Neural cell (in vitro differentiated cells): ENCODE results near the gene SEPTIN8.

Source experiments
- RAD21 ChIP-seq: fragments of 450-650 bp; conservative IDR thresholded peaks from 2 replicates; pipeline ENCODE4 v1.6.1; 2014; ENCODE audit warnings: antibody characterized with exemption, mild to moderate bottlenecking, moderate library complexity
- TF ChIP-seq, protein P1 (sequence below): fragments of 450-650 bp; IDR thresholded peaks from 2 replicates; pipeline ENCODE4 v1.5.1; 2014; ENCODE audit warnings: antibody characterized with exemption, mild to moderate bottlenecking, moderate library complexity; ENCODE audit not compliant: poor library complexity, severe bottlenecking

DNA sequence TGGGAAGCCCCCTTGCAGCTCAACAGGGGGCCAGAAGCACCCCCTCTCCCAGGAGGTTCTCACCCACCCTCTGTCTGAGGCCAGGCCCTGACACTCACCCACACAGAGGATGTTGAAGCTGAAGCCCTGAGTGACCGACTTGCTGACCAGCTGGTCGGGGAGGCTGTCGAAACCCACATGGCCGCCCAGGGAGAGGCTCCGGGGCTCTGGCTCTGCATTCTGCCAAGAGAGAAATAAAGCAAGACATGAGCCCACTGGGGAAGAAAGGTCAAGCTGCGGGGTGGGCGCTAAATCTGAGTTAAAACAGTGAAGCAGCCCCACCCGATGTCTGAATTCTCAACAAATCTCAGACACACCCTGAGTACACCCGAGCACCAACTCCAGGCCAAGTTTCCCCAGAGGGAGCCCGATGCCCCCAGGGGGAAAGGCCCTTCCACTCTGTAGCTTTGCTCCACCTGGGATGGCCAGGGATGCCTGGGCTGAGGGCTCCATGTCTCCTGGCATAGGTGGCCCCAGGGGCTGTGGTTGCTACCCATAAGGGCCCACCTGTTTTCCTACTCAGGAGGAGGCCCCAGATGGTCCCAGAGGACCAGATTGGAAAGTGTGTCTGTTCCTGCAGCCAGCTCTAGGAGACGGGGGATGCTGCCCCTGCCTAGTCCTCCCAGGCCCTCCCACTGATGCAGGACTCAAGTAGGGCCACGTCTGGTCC, 11.6 kb downstream of the SEPTIN8 start:
- no peak for TF ChIP-seq RAD21
- TF ChIP-seq, protein P1, sequence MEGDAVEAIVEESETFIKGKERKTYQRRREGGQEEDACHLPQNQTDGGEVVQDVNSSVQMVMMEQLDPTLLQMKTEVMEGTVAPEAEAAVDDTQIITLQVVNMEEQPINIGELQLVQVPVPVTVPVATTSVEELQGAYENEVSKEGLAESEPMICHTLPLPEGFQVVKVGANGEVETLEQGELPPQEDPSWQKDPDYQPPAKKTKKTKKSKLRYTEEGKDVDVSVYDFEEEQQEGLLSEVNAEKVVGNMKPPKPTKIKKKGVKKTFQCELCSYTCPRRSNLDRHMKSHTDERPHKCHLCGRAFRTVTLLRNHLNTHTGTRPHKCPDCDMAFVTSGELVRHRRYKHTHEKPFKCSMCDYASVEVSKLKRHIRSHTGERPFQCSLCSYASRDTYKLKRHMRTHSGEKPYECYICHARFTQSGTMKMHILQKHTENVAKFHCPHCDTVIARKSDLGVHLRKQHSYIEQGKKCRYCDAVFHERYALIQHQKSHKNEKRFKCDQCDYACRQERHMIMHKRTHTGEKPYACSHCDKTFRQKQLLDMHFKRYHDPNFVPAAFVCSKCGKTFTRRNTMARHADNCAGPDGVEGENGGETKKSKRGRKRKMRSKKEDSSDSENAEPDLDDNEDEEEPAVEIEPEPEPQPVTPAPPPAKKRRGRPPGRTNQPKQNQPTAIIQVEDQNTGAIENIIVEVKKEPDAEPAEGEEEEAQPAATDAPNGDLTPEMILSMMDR: no peak
